ENCODE data around the gene CST5.

DNA sequence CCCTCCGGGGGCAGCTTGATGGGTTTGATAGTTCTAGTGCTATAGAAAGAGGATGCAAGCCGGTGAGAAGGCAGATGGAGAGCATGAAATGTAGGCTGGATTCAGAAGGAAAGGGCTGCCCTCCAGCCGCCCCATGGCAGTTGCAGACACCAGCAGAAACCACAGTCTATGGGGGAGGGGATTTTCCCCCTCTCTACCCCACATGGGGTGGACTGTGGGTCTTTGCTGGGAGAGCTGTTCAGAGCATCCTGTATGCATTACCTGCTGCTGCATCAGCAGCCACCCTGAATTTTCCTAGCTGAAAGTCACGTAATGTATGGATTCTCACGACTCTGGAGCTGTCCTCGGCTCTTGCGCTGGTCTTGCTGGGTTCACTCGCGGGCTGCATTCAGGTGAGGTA lies 48.8 kb upstream of the CST5 start:
- no peak for TF ChIP-seq CTCF (IDR thresholded peaks at IDR 0.05; ENCODE audit: low read length)
- TF ChIP-seq EZH2 (IDR thresholded peaks at IDR 0.05; ENCODE audit: borderline replicate concordance, low read length) = no peak

All from OCI-LY1 (cell line).